PC-3 (cell line): ENCODE measurements around the gene DYRK3. TPM values are rescaled to one million over a fixed set of nuclear protein-coding genes. Genes with fewer than 3 reads are reported as not detected.

Experiments
- ATAC-seq: fragments of 200-7000 bp; cut with Tn5 transposase; 2 replicates; pipeline ENCODE4 v1.9.1; 2020; ENCODE audit warnings: mild to moderate bottlenecking, moderate library complexity
- BruUV-seq: library from RNA; stranded (reverse); fragments of 400-500 nt; replicated peaks from 2 replicates; lab custom pipeline; 2021; lab: Mats Ljungman, UMichigan
- CTCF ChIA-PET: fragments of 300-600 bp; sonication (Branson Sonifier 250); formaldehyde crosslinking; loops from one replicate; lab custom pipeline; 2022; ENCODE audit warnings: antibody characterized with exemption; lab: Charles Lee
- POLR2A ChIA-PET: fragments of 300-600 bp; sonication (Branson Sonifier 250); formaldehyde crosslinking; loops from one replicate; lab custom pipeline; 2022; ENCODE audit warnings: antibody characterized with exemption; ENCODE audit not compliant: unreplicated experiment; lab: Charles Lee
- DNase-seq: peaks from one replicate; pipeline ENCODE4 v3.0.0-alpha.2; 2015
- H2AFZ ChIP-seq: fragments of 300-600 bp; sonication (generic); 2 replicates; pipeline ENCODE4 v1.6.0; 2016; ENCODE audit warnings: antibody characterized with exemption, low read length
- H3F3A ChIP-seq: fragments of 300-600 bp; sonication (generic); one replicate; pipeline ENCODE4 v1.6.0; 2017; ENCODE audit warnings: antibody characterized with exemption, low read length, control low read depth, mild to moderate bottlenecking; ENCODE audit not compliant: unreplicated experiment
- H3K27ac ChIP-seq: fragments of 300-600 bp; sonication (generic); 2 replicates; pipeline ENCODE4 v1.5.1; 2016; ENCODE audit warnings: mild to moderate bottlenecking, low read length
- H3K27me3 ChIP-seq: fragments of 300-600 bp; sonication (generic); 2 replicates; pipeline ENCODE4 v1.6.1; 2016; ENCODE audit warnings: low read length, mixed read lengths
- H3K36me3 ChIP-seq: fragments of 300-600 bp; sonication (generic); 2 replicates; pipeline ENCODE4 v1.6.1; 2016; ENCODE audit warnings: low read depth, mixed run types, low read length, mixed read lengths
- H3K4me1 ChIP-seq: fragments of 300-600 bp; sonication (generic); 2 replicates; pipeline ENCODE4 v1.5.1; 2016; ENCODE audit warnings: low read length; ENCODE audit not compliant: insufficient read depth
- H3K4me2 ChIP-seq: fragments of 300-600 bp; sonication (generic); 2 replicates; pipeline ENCODE4 v1.6.0; 2016; ENCODE audit warnings: low read length
- H3K4me3 ChIP-seq: fragments of 300-600 bp; sonication (generic); 2 replicates; pipeline ENCODE4 v1.5.1; 2016; ENCODE audit warnings: mild to moderate bottlenecking, low read length, mixed read lengths
- H3K79me2 ChIP-seq: fragments of 300-600 bp; sonication (generic); 2 replicates; pipeline ENCODE4 v1.6.1; 2017; ENCODE audit warnings: low read length, mixed read lengths
- H3K9ac ChIP-seq: fragments of 300-600 bp; sonication (generic); 2 replicates; pipeline ENCODE4 v1.6.0; 2016; ENCODE audit warnings: mild to moderate bottlenecking, low read length
- H3K9me2 ChIP-seq: fragments of 300-600 bp; sonication (generic); replicated peaks from 2 replicates; pipeline ENCODE4 v1.6.1; 2016; ENCODE audit warnings: mixed run types, low read length, mixed read lengths
- H3K9me3 ChIP-seq: fragments of 300-600 bp; sonication (generic); 2 replicates; pipeline ENCODE4 v1.6.1; 2016; ENCODE audit warnings: low read length, mixed read lengths
- H4K20me1 ChIP-seq: fragments of 300-600 bp; sonication (generic); 2 replicates; pipeline ENCODE4 v1.6.1; 2016; ENCODE audit warnings: low read length, mixed read lengths
- EZH2 ChIP-seq: fragments of 300-600 bp; sonication (generic); IDR thresholded peaks from one replicate; pipeline ENCODE4 v1.6.1; 2017; ENCODE audit warnings: antibody characterized with exemption, mild to moderate bottlenecking, low read length; ENCODE audit not compliant: unreplicated experiment
- EZH2phosphoT487 ChIP-seq: fragments of 300-600 bp; sonication (generic); IDR thresholded peaks from 2 replicates; pipeline ENCODE4 v1.6.1; 2018; ENCODE audit warnings: mild to moderate bottlenecking, antibody characterized with exemption, low read length, borderline replicate concordance
- intact Hi-C: fragments of 100-400 bp; cut with micrococcal nuclease; formaldehyde crosslinking; loops from 2 replicates; pipeline ENCODE4 v1.9.0; 2023
- total RNA-seq: library from RNA; depleted of rRNA; stranded (reverse); fragments of >200 nt; gene quantifications from 2 replicates; pipeline ENCODE4 v1.2.3, GENCODE V29; 2014
- TF ChIP-seq, protein P1 (sequence below): fragments of 300-600 bp; sonication (generic); conservative IDR thresholded peaks from 2 replicates; pipeline ENCODE4 v1.5.1; 2017; ENCODE audit warnings: antibody characterized with exemption, low read depth, mild to moderate bottlenecking, low read length

Gene DYRK3
- total RNA-seq, 1 experiment from 2014 or later: 12.1 TPM

DNA sequence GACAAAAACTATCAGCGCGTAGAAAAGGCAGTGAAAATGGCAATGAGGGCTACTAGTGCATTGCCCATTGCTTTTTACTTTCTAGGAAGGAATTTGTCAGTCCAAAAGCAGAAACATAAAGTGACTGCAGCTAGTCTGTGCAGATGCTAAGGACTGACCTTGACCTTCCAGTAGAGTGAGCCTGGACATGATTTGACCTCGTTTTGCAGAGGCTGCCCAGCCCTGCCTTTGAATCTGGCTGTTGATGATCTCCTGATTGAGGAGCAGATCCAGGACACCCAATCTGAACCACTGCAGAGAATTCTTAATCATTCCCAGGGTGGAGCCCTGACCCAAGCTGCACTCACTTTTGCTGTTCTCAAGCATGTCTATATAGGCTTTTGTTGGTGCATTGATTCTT lies 21.6 kb downstream of the DYRK3 start:
- Histone ChIP-seq H3K79me2 (no peaks in the 10 kb centered on the region), H4K20me1 (no peaks in the 10 kb centered on the region), H3K27me3 (no peaks in the 10 kb centered on the region), H3K9ac (no peak overlapping the region), H3K4me3 (no peak overlapping the region), H3K9me2 (no peaks in the 10 kb centered on the region), H3F3A (no peaks in the 10 kb centered on the region), H3K9me3 (no peaks in the 10 kb centered on the region), H3K4me2 (no peak overlapping the region), H3K4me1 (0 out of 2 replicates have a peak, but pooled peaks cover 3% of the 10 kb centered on the region), H3K27ac (no peak overlapping the region), H3K36me3 (no peaks in the 10 kb centered on the region), H2AFZ (no peak overlapping the region)
- intact Hi-C loops: no loop called here
- ChIA-PET POLR2A (no interaction called here), CTCF (no interaction called here)
- DNase-seq (no peak), ATAC-seq (no peak)
- TF ChIP-seq EZH2: no peak
- TF ChIP-seq, protein P1, sequence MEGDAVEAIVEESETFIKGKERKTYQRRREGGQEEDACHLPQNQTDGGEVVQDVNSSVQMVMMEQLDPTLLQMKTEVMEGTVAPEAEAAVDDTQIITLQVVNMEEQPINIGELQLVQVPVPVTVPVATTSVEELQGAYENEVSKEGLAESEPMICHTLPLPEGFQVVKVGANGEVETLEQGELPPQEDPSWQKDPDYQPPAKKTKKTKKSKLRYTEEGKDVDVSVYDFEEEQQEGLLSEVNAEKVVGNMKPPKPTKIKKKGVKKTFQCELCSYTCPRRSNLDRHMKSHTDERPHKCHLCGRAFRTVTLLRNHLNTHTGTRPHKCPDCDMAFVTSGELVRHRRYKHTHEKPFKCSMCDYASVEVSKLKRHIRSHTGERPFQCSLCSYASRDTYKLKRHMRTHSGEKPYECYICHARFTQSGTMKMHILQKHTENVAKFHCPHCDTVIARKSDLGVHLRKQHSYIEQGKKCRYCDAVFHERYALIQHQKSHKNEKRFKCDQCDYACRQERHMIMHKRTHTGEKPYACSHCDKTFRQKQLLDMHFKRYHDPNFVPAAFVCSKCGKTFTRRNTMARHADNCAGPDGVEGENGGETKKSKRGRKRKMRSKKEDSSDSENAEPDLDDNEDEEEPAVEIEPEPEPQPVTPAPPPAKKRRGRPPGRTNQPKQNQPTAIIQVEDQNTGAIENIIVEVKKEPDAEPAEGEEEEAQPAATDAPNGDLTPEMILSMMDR: no peak
- TF ChIP-seq EZH2phosphoT487: no peak
- TSS peak; percentile 21 for BruUV-seq

DNA sequence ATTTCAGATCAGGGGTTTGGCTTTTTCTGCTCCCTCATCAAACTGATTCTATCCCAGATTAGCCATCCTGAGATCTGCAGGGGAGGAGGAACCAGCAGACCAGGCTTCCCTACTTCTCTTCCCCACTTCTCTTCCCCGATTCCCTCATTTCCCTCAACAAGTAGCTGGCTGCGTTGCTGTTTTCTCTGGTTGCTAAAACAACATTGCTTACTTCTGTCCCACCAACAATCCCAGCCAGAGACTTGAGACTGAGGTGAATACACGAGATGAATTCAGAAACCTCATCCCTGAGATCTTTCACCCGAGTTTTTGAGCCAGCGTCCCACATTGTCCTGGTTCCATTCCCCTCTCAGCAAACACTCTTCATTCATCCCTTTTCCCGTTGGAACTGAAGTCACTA lies 22.4 kb downstream of the DYRK3 start:
- Histone ChIP-seq H3K4me2 (no peak overlapping the region), H3K79me2 (no peaks in the 10 kb centered on the region), H3F3A (no peaks in the 10 kb centered on the region), H4K20me1 (no peaks in the 10 kb centered on the region), H3K36me3 (no peaks in the 10 kb centered on the region), H3K9me3 (no peaks in the 10 kb centered on the region), H3K9me2 (no peaks in the 10 kb centered on the region), H2AFZ (no peak overlapping the region), H3K27ac (no peak overlapping the region), H3K9ac (no peak overlapping the region), H3K4me3 (no peak overlapping the region), H3K4me1 (no peaks in the 10 kb centered on the region), H3K27me3 (peaks cover 4% of the 10 kb centered on the region; the same call in 1 of the 2 replicates)
- TF ChIP-seq, protein P1: no peak
- ChIA-PET POLR2A (no interaction called here), CTCF (interaction anchor here (0.5 to 0.6 kb wide), 2 partner anchors 26 to 188 kb away, joined by 3 to 5 read pairs; no protein-coding TSS in a partner anchor)
- ATAC-seq (no peak), DNase-seq (no peak)
- intact Hi-C loops: no loop called here
- BruUV-seq: no TSS peak

DNA sequence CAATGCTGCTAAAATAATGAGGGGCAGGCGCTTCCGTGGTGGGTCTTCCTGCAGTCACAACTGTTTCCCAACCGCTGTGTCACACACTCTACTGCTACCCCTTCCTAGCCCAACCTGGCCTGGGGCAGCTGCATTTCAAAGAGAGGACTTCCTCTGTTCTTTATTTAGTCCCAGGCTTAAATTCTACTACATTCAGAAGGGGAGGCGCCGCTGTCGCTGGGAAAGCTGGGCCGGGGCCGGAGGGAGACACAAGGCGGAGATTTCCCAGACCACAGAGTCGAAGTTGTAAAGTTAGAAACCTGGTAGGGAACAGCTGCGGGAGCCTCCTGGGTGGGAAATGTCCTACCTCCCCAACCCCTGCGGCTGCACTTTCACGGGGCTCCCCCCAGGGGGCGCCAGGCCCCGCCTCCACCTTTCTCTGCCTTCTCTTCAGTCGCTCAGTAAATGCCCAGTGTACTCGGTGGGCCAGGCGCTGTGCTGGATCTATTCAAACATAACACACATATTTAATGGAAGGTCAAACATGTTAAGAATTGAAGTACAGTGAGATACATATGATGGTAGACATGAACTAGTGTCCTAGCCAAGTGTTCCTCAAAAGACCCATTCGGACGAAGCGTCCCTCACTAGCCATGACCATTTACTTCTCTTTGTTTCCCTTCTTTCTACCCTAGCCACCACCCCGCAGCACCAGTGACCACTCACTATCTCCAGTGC lies 23.1 kb downstream of the DYRK3 start:
- H3K9me2 ChIP-seq: no peaks in the 10 kb centered on the region
- H4K20me1 ChIP-seq: no peaks in the 10 kb centered on the region
- TF ChIP-seq EZH2 (no peak), EZH2phosphoT487 (no peak)
- TF ChIP-seq, protein P1: peak; percentile 95
- no TSS peak for BruUV-seq
- H3F3A ChIP-seq: no peaks in the 10 kb centered on the region
- no peaks in the 10 kb centered on the region for H3K36me3 ChIP-seq
- H3K79me2 ChIP-seq: no peaks in the 10 kb centered on the region
- H3K4me2 ChIP-seq: no peak overlapping the region
- ChIA-PET POLR2A (no interaction called here), CTCF (interaction anchor here (0.5 to 0.7 kb wide), 3 partner anchors 23 to 189 kb away, joined by 3 to 5 read pairs (median 4); partner anchors contain the start of gene DYRK3)
- no peak overlapping the region for H2AFZ ChIP-seq
- H3K9ac ChIP-seq: no peak overlapping the region
- no peaks in the 10 kb centered on the region for H3K4me1 ChIP-seq
- H3K9me3 ChIP-seq: no peaks in the 10 kb centered on the region
- ATAC-seq (no peak), DNase-seq (no peak)
- no peak overlapping the region for H3K27ac ChIP-seq
- peaks cover 11% of the 10 kb centered on the region; the same call in 1 of the 2 replicates for H3K27me3 ChIP-seq
- H3K4me3 ChIP-seq: no peak overlapping the region
- intact Hi-C loops: no loop called here
